RWPE1 (cell line): ENCODE measurements around the gene STK32C.

ENCODE experiments used
- CTCF ChIA-PET: fragments of 350-600 bp; sonication (Branson Sonifier 250); formaldehyde crosslinking; extraction: SDS; loops from one replicate; lab custom pipeline; 2021; lab: Yijun Ruan, JAX
- POLR2A ChIA-PET: fragments of 400-600 bp; formaldehyde crosslinking; extraction: SDS; loops from one replicate; lab custom pipeline; 2020; ENCODE audit warnings: antibody characterized with exemption; ENCODE audit not compliant: low non-redundant PET; lab: Yijun Ruan, JAX
- DNase-seq: peaks from one replicate; pipeline ENCODE4 v3.0.0; 2012; ENCODE audit warnings: low spot score
- H3K27ac ChIP-seq: fragments of 450-650 bp; 2 replicates; pipeline ENCODE4 v1.5.1; 2017
- TF ChIP-seq, protein P1 (sequence below): fragments of 450-650 bp; conservative IDR thresholded peaks from 2 replicates; pipeline ENCODE4 v1.5.1; 2017; ENCODE audit warnings: low read depth, mild to moderate bottlenecking

The STK32C gene

DNA sequence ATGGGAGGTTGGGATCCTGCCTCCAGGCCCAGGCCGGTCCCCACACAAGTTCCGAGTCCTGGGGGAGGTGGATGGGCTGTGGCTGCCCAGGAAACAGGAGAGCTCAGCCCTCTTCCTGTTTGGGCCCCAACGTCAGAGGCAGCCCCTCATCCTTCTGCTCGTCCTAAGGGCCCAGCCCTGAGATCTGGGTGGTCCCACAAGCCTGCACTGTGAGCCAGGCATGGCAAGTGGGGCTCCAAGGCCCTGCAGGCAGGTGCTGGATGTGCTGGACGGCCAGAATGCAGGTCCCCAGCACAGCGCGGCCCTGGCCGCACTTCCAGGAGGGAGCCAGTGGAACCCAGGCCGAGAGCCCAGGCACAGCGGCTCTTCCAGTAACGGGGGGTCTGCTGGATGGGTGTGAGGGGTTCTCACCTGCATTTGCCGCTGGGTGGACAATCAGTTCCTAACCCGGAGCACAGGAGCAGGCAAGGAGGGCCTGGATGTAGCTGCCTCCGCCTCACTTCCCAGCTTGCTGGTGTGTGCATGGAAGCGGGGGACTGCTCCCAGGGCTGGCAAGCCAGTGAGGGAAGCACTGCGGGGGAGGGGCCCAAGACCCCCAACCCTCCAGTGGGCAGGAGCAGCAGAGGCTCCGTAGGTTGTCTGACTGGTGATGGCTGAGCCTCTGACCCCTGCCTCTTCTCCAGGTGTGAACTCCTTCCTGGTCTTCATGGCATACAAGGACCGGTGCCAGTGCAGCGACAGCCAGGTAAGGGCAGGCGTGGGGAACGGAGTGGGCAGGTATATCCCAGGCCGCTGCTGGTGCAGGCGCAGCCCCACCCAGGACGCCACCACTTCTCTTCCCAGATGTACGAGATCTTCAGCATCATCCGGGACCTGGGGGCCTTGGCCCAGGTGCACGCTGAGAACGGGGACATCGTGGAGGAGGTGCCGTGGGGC is 111.3 kb downstream of the STK32C start:
- TF ChIP-seq, protein P1, sequence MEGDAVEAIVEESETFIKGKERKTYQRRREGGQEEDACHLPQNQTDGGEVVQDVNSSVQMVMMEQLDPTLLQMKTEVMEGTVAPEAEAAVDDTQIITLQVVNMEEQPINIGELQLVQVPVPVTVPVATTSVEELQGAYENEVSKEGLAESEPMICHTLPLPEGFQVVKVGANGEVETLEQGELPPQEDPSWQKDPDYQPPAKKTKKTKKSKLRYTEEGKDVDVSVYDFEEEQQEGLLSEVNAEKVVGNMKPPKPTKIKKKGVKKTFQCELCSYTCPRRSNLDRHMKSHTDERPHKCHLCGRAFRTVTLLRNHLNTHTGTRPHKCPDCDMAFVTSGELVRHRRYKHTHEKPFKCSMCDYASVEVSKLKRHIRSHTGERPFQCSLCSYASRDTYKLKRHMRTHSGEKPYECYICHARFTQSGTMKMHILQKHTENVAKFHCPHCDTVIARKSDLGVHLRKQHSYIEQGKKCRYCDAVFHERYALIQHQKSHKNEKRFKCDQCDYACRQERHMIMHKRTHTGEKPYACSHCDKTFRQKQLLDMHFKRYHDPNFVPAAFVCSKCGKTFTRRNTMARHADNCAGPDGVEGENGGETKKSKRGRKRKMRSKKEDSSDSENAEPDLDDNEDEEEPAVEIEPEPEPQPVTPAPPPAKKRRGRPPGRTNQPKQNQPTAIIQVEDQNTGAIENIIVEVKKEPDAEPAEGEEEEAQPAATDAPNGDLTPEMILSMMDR, result no peak
- ChIA-PET CTCF (interaction anchor here (0.7 kb wide), 2 partner anchors 258 to 410 kb away, joined by 3 read pairs; no protein-coding TSS in a partner anchor), POLR2A (no interaction called here)
- DNase-seq, result no peak
- H3K27ac ChIP-seq, result no peak overlapping the region

DNA sequence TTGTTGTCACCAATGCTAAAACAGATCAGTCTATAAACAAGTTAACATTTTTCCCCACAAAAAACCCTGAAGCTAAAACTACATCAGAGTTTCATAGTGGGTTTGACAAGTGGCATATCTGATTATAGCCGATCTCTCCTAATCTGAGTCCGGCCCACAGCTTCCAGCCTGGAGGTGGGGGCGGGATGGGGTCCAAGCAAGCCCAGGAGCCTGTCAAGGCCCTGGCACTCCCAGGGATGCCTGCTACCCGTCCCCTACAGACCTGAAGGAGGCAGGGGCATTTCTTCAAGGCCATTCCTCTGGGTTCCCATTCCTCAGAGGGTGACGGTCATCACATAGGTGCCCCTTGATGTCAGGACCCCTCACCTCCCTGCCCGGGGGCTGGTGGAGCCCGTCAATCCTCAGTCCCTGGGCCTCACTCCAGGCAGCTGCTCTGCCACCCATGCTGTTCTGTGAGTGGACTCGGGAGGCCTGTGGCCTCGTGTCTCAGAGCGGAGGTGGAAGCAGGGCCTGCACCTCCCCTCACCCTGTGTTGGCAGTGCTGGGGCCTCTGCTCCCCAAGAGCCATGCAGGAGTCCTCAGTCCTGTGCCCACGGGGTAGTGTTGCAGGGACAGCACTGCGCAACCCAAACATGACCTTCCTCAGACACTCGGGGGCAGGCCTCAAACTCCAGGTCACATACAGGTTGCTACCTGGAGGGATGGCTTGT is 112.2 kb downstream of the STK32C start:
- POLR2A ChIA-PET, result no interaction called here
- no peak for DNase-seq
- H3K27ac ChIP-seq, result no peak overlapping the region
- CTCF ChIA-PET, result interaction anchor here (0.7 kb wide), 1 partner anchor 411 kb away, joined by 3 read pairs; no protein-coding TSS in a partner anchor
- TF ChIP-seq, protein P1, result no peak

GRCh38 chr10:132194726-132195125 is 113.0 kb downstream of the STK32C start:
- TF ChIP-seq, protein P1, result no peak
- DNase-seq, result no peak
- CTCF ChIA-PET, result no interaction called here
- POLR2A ChIA-PET, result no interaction called here
- H3K27ac ChIP-seq, result no peak overlapping the region

DNA sequence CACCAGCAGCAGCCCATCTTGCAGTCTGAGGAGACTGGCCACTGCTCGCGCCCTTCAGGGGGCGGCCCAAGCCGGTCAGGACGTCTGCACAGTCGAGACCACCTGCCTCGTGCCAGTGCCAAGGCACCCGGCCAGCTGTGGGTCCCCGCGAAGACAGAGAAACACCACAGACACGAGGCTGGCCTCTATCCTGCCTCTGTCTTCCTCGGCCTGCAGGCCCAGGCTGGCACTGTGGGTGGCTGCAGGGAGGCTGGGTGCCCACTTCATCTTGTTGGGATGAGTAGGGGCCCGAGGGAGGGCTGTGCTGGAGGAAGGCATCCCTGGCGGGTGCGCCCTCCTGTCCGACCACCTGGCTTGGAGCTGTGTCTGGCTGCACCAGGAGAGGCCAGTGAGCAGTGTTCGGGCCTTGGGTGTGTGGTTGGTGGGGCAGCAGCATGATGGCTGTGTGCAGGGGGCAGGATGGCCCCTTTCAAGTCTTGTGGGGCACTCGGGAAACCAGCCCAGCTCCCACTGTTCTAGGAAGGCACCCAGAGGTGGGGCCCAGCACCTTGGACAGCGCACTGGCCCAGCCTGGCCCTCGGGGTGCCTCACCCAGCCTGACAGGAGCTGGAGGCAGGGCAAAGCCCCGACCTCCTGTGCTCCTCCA is 113.7 kb downstream of the STK32C start:
- ChIA-PET POLR2A (no interaction called here), CTCF (interaction anchor here (0.6 to 0.7 kb wide), 2 partner anchors 11 to 19 kb away, joined by 3 read pairs; no protein-coding TSS in a partner anchor)
- peak; percentile 67 for DNase-seq
- TF ChIP-seq, protein P1, result no peak
- no peak overlapping the region for H3K27ac ChIP-seq

- no peak for DNase-seq
- TF ChIP-seq, protein P1, result no peak
- CTCF ChIA-PET, result interaction anchor here (0.6 to 0.7 kb wide), 2 partner anchors 11 to 19 kb away, joined by 3 read pairs; no protein-coding TSS in a partner anchor
- POLR2A ChIA-PET, result no interaction called here
- H3K27ac ChIP-seq, result no peak overlapping the region
Observed at GRCh38 chr10:132192991-132193665, 114.6 kb downstream of the STK32C start.
